Small intestine (tissue), 16 donors: ENCODE data around the gene PSG1. TPM values are rescaled to one million over a fixed set of nuclear protein-coding genes. Genes with fewer than 3 reads are reported as not detected.
"Not testable (repeated sequence)": the region's sequence is repeated elsewhere in the genome, so short reads cannot be mapped to it uniquely, and the experiment has no call there.

Source experiments
- DNase-seq, 2 donors: peaks; one replicate each; pipeline versions ENCODE4 v3.0.0 to v3.0.0-alpha.2; 2013
- FAIRE-seq: peaks from 2 replicates; lab custom pipeline; 2012; peaks lifted over from hg19 to GRCh38; lab: Jason Lieb, UNC
- H3K27ac ChIP-seq, 3 donors: one replicate each; pipeline ENCODE4 v1.5.1; 2013; ENCODE audit warnings: low read length in 2 of 3, mild to moderate bottlenecking in 2 of 3, control low read depth in 1 of 3, inconsistent platforms in 1 of 3, low read depth in 1 of 3, moderate library complexity in 1 of 3
- H3K27me3 ChIP-seq, 3 donors: one replicate each; pipeline ENCODE4 v1.6.1; 2013; ENCODE audit warnings: low read length in 3 of 3, inconsistent platforms in 1 of 3; ENCODE audit not compliant: control insufficient read depth in 3 of 3, insufficient read depth in 3 of 3
- H3K36me3 ChIP-seq, 3 donors: one replicate each; pipeline ENCODE4 v1.6.1; 2013; ENCODE audit warnings: low read length in 3 of 3, inconsistent platforms in 1 of 3, low read depth in 1 of 3, mild to moderate bottlenecking in 1 of 3, moderate library complexity in 1 of 3; ENCODE audit not compliant: control insufficient read depth in 3 of 3, insufficient read depth in 2 of 3
- H3K4me1 ChIP-seq, 3 donors: one replicate each; pipeline ENCODE4 v1.6.1; 2013; ENCODE audit warnings: low read length in 2 of 3, inconsistent platforms in 1 of 3, low read depth in 1 of 3, mild to moderate bottlenecking in 1 of 3, moderate library complexity in 1 of 3; ENCODE audit not compliant: control insufficient read depth in 3 of 3, insufficient read depth in 2 of 3
- H3K4me3 ChIP-seq, 3 donors: one replicate each; pipeline ENCODE4 v1.5.1; 2013; ENCODE audit warnings: low read length in 3 of 3, control low read depth in 1 of 3, inconsistent platforms in 1 of 3, low read depth in 1 of 3, mild to moderate bottlenecking in 1 of 3, moderate library complexity in 1 of 3
- H3K9me3 ChIP-seq, 2 donors: one replicate each; pipeline ENCODE4 v1.6.1; 2013; ENCODE audit warnings: low read depth in 1 of 2, low read length in 1 of 2; ENCODE audit not compliant: control insufficient read depth in 2 of 2, insufficient read depth in 1 of 2
- WGBS, 3 donors: extraction: QIAGEN DNeasy Blood & Tissue Kit; methylation state at CpG; one replicate each; pipeline ENCODE4 v1.1.7; 2013; 5-methylcytosine and 5-hydroxymethylcytosine counted together
- long read RNA-seq, 10 donors: transcript quantifications; one replicate each; lab custom pipeline, GENCODE V29; 2026
- polyA plus RNA-seq, 4 donors: library from polyadenylated mRNA; stranded (reverse) in 3 of 4; unstranded in 1 of 4; fragments of 200-250 nt in 3 of 4; fragments of 120-200 nt in 1 of 4; gene quantifications; one replicate each; pipeline versions ENCODE4 v1.2.1 to v1.2.3, GENCODE V29; 2013
- donor health status: healthy with polysubstance abuse.
- donor health status: control.
- donor health status: control.
- donor health status: Bipolar disorder and iron deficiency.
- donor health status: healthy.

PSG1 gene
- not detected for polyA plus RNA-seq
- long read RNA-seq, donor 1 = 0 reads
- long read RNA-seq, donor 2 = 0 reads
- long read RNA-seq, donor 3 = 0 reads
- long read RNA-seq, donor 4 = 0 reads
- long read RNA-seq, donor 5 = 0 reads
- long read RNA-seq, donor 6 = 0 reads
- long read RNA-seq, donor 7 = 0 reads
- long read RNA-seq, donor 8 = 0 reads
- long read RNA-seq, donor 9 = 0 reads
- long read RNA-seq, donor 10 = 0 reads

DNA sequence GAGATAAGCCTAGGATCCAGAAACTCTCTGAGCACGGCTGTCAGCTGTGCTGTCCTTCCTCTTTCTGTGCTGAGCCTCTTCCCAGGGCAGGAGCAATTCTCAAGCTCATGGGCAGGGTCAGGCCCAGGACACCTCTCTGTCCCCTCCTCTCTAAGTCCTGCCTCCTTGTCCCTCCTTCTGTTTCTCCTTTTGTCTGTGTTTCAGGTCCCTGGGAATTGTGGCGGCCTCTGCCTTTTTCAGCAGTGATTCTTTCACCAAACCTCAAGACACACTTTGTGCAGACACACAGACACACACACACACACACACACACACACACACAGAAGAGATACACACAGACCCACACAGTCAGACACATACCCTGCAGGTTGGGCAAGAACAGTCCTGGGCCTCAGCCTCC, at the start of gene PSG1:
TSS of gene PSG1 (minus strand) at position 101 of the 400 bp plus-strand sequence. CDS start 132 bp downstream, outside the sequence.
- DNase-seq (no peak), FAIRE-seq (no peak)
- Histone ChIP-seq H3K36me3 (no peaks in the 10 kb centered on the region), H3K4me3 (no peak within 1 kb of the TSS), H3K27ac (no peak within 1 kb of the TSS), H3K4me1 (no peaks in the 10 kb centered on the region), H3K9me3 (no peaks in the 10 kb centered on the region), H3K27me3 (peaks cover 0 to 2% (median 0%) of the 10 kb centered on the region in 3 donors)
- 26 to 64% (median 52%) methylated on average over 2 of the region's 2 CpGs for WGBS, 3 donors

- DNase-seq = no peak
- Histone ChIP-seq H3K4me1 (no peaks in the 10 kb centered on the region), H3K27me3 (no peaks in the 10 kb centered on the region), H3K36me3 (no peaks in the 10 kb centered on the region), H3K9me3 (no peaks in the 10 kb centered on the region), H3K27ac (no peak overlapping the region), H3K4me3 (no peak overlapping the region)
- 77 to 88% (median 85%) methylated on average over 3 of the region's 3 CpGs for WGBS, 3 donors
- no peak for FAIRE-seq
Observed at GRCh38 chr19:42928896-42929295, 49.4 kb upstream of the PSG1 start.

- no peaks in the 10 kb centered on the region for H3K36me3 ChIP-seq
Observed at GRCh38 chr19:42926781-42927180, 47.3 kb upstream of the PSG1 start.

GRCh38 chr19:42923106-42923505, 43.6 kb upstream of the PSG1 start:
- not testable (repeated sequence) for H3K27me3 ChIP-seq, H3K27ac ChIP-seq, H3K36me3 ChIP-seq, H3K4me3 ChIP-seq, FAIRE-seq, H3K4me1 ChIP-seq, H3K9me3 ChIP-seq
- 43 to 49% (median 46%) methylated on average over 9 of the region's 9 CpGs for WGBS, 3 donors
- DNase-seq = peak in 1 of 2 donors; percentile 2

More at GRCh38 chr19:42926781-42927180, 47.3 kb upstream of the PSG1 start:
- no peak for DNase-seq
- H3K27ac ChIP-seq = no peak overlapping the region
- H3K4me3 ChIP-seq = no peak overlapping the region
- no peaks in the 10 kb centered on the region for H3K4me1 ChIP-seq
- peaks cover 0 to 2% of the 10 kb centered on the region in 2 donors for H3K9me3 ChIP-seq
- FAIRE-seq = no peak
- 51 to 58% (median 51%) methylated on average over 2 of the region's 2 CpGs for WGBS, 3 donors
- no peaks in the 10 kb centered on the region for H3K27me3 ChIP-seq

GRCh38 chr19:42920971-42921370, 41.5 kb upstream of the PSG1 start:
- H3K27me3 ChIP-seq, H3K4me3 ChIP-seq, H3K4me1 ChIP-seq, FAIRE-seq, H3K36me3 ChIP-seq, H3K27ac ChIP-seq, H3K9me3 ChIP-seq, DNase-seq: not testable (repeated sequence)

GRCh38 chr19:42919757-42920079, 40.2 kb upstream of the PSG1 start:
- no peaks in the 10 kb centered on the region for H3K36me3 ChIP-seq
- no peaks in the 10 kb centered on the region for H3K4me1 ChIP-seq
- H3K9me3 ChIP-seq = peaks cover 0 to 2% of the 10 kb centered on the region in 2 donors
- WGBS, 3 donors = 14 to 16% (median 15%) methylated on average over 3 of the region's 3 CpGs
- no peak overlapping the region for H3K4me3 ChIP-seq
- no peak for FAIRE-seq
- no peaks in the 10 kb centered on the region for H3K27me3 ChIP-seq
- H3K27ac ChIP-seq = no peak overlapping the region
- DNase-seq = no peak

DNA sequence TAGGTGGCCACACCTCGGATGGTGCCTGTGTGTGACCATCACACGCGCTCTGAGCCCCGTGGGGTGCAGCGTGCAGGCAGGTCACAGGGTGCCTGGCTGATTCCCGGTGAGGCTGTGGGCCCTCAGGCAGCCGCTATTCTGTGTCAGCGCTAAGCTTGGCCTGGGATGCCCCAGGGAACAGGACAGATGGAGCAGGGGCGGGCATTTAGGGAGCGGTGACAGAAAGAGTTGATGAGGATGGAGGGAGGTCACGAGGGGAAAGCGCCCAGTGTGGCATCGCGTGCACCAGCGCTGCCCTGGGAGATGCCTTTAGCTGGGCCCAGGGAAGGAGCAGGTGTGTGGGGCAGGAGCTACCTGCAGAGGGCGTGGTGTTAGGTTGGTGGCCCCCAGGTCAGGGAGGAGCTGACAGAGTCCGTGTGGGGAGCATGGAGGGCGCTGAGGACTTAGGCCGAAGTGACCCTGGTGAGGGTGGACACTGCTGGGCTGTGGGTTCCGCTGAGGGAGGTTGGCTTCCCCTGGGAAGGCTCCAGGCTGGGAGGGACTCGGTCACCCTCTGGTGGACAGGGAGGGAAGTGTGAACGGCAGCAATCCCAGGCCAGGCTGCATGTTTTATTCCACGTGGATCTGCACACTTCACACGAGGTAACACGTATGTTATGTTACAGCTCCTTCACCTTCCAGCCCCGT, 39.7 kb upstream of the PSG1 start:
- DNase-seq, H3K4me1 ChIP-seq, H3K9me3 ChIP-seq, H3K27ac ChIP-seq, H3K36me3 ChIP-seq, FAIRE-seq, H3K27me3 ChIP-seq, H3K4me3 ChIP-seq: not testable (repeated sequence)
- WGBS, 3 donors = 71 to 74% (median 72%) methylated on average over 22 to 26 of the region's 26 CpGs

DNA sequence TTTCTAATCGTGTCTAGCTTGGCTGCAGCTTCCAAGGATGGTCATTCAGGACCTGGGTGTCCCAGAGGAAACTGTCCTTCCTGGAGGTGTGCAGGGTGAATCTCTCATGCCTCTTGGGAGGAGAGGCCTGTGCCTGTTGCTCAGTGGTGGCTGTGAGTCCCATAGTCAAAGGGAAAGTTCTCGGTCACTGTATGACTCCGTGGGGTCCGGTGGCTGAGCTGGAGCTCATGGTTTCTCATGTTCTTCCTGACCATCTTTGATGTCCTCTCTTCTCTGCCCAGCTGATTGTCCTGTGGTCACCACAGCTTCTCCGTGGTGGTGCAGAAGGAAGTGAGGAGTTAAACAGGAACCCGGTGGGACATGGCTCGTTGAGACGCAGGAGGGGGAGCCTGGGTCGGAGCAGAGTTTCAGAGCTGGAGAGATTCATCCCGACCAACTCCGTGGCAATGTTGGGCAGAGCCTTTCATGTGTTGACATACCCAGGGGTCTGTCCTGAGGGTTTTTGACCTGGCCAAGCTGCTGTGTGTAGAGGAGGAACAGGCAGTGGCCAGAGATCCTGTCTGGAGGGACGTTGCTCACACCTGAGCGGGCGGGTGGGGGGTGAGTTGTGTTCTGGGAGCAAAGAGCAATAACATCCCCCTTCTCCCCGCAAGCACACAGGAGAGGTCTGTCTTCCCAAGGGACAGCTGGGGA, 39.0 kb upstream of the PSG1 start:
- not testable (repeated sequence) for H3K27me3 ChIP-seq, H3K4me3 ChIP-seq, H3K4me1 ChIP-seq, H3K27ac ChIP-seq, H3K36me3 ChIP-seq, H3K9me3 ChIP-seq, FAIRE-seq, DNase-seq
- 79 to 87% (median 82%) methylated on average over 15 of the region's 15 CpGs for WGBS, 3 donors
